Transverse colon (tissue), 4 donors: ENCODE data around the gene RTTN. TPM values are rescaled to one million over a fixed set of nuclear protein-coding genes. Genes with fewer than 3 reads are reported as not detected.

ENCODE experiments used
- DNase-seq: peaks from one replicate; pipeline ENCODE4 v3.0.0-alpha.2; 2019
- H3K27ac ChIP-seq, 4 donors: fragments of 200-600 bp; sonication (generic); 2 replicates each; pipeline ENCODE4 v1.5.1; 2016 to 2018; ENCODE audit warnings: inconsistent platforms in 4 of 4
- H3K27me3 ChIP-seq: fragments of 200-600 bp; sonication (generic); 2 replicates; pipeline ENCODE4 v1.5.1; 2017; ENCODE audit warnings: inconsistent platforms
- H3K36me3 ChIP-seq, 4 donors: fragments of 200-600 bp; sonication (generic); 2 replicates each; pipeline ENCODE4 v1.5.1; 2017 to 2019; ENCODE audit warnings: inconsistent platforms in 4 of 4
- H3K4me1 ChIP-seq, 4 donors: fragments of 200-600 bp; sonication (generic); 2 replicates each; pipeline ENCODE4 v1.5.1; 2017 to 2020; ENCODE audit warnings: inconsistent platforms in 4 of 4
- H3K4me3 ChIP-seq, 4 donors: fragments of 200-600 bp; sonication (generic); 1 replicate in 1 of 4; 2 replicates in 3 of 4; pipeline versions ENCODE4 v1.5.1 to v1.6.1; 2017 to 2019; ENCODE audit warnings: inconsistent platforms in 4 of 4
- H3K9me3 ChIP-seq, 2 donors: fragments of 200-600 bp; sonication (generic); 2 replicates each; pipeline ENCODE4 v1.5.1; 2017 to 2019; ENCODE audit warnings: inconsistent platforms in 2 of 2
- EP300 ChIP-seq: sonication (generic); formaldehyde crosslinking; IDR thresholded peaks from one replicate; pipeline ENCODE4 v1.6.1; 2017; ENCODE audit warnings: antibody characterized with exemption, low read depth
- POLR2A ChIP-seq: fragments of 450-650 bp; IDR thresholded peaks from one replicate; pipeline ENCODE4 v1.6.1; 2016; ENCODE audit warnings: antibody characterized with exemption, mild to moderate bottlenecking, moderate library complexity
- POLR2AphosphoS5 ChIP-seq, 3 donors: sonication (generic); formaldehyde crosslinking; IDR thresholded peaks; one replicate each; pipeline ENCODE4 v1.6.1; 2016; ENCODE audit warnings: antibody characterized with exemption in 3 of 3
- WGBS, 2 donors: methylation state at CpG; one replicate each; pipeline ENCODE4 v1.1.5; 2018; ENCODE audit warnings: low coverage in 1 of 2; 5-methylcytosine and 5-hydroxymethylcytosine counted together
- in situ Hi-C, 4 donors: fragments of 200-750 bp; cut with MboI; loops; one replicate each; pipeline versions ENCODE4 v1.15.0 to v1.15.1; 2017; ENCODE audit warnings: low sequenced_read_pairs in 3 of 4, low pct_ligation_motif_present in 1 of 4, low pct_unique_long_range_greater_than_20kb in 1 of 4
- intact Hi-C: fragments of 100-400 bp; cut with DNase I; formaldehyde crosslinking; loops from one replicate; pipeline ENCODE4 v1.15.1; 2023; ENCODE audit warnings: low total_unique reads
- total RNA-seq, 4 donors: library from RNA; depleted of rRNA; stranded (reverse); fragments of >200 nt; gene quantifications; one replicate each; pipeline ENCODE4 v1.1.0, GENCODE V29; 2016
- TF ChIP-seq, protein P1 (sequence below), 5 experiments: fragments of 200-600 bp in 3 of 5; fragments of 450-650 bp in 2 of 5; sonication (generic) in 3 of 5; IDR thresholded peaks; 1 replicate in 2 of 5; 2 replicates in 3 of 5; pipeline ENCODE4 v1.5.1; 2016 to 2017; ENCODE audit warnings: antibody characterized with exemption in 5 of 5, inconsistent platforms in 3 of 5, mild to moderate bottlenecking in 2 of 5, moderate library complexity in 1 of 5

The RTTN gene
- total RNA-seq, 4 donors from 2014 or later = 9.7 to 18.7 (median 13.1) TPM

DNA sequence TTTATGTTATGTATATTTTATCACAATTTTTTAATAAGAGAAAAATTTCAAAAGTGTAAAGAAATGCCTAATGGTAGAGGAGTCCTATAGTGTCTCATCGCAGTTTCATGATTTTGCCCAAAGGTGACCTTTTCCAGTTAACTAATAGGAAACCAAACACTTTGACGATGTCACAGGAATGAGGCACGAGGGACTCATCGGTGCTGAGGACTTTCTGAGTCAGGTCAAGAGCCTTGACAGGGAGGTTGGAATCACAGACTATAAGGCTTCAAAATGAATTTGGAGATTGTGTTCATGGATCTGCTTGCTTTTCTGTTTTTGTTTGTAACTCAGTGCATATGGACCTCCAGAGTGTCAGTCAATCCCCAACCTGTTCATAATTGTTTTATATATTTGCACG is 15.1 kb upstream of the RTTN start:
- no peaks in the 10 kb centered on the region for H3K36me3 ChIP-seq
- no peak for DNase-seq
- no peaks in the 10 kb centered on the region for H3K9me3 ChIP-seq
- H3K4me1 ChIP-seq = no peaks in the 10 kb centered on the region
- H3K27me3 ChIP-seq = no peaks in the 10 kb centered on the region
- intact Hi-C loops = no loop called here
- TF ChIP-seq EP300 (no peak), POLR2AphosphoS5 (IDR thresholded peaks at IDR 0.05) (no peak), POLR2A (no peak)
- TF ChIP-seq, protein P1, sequence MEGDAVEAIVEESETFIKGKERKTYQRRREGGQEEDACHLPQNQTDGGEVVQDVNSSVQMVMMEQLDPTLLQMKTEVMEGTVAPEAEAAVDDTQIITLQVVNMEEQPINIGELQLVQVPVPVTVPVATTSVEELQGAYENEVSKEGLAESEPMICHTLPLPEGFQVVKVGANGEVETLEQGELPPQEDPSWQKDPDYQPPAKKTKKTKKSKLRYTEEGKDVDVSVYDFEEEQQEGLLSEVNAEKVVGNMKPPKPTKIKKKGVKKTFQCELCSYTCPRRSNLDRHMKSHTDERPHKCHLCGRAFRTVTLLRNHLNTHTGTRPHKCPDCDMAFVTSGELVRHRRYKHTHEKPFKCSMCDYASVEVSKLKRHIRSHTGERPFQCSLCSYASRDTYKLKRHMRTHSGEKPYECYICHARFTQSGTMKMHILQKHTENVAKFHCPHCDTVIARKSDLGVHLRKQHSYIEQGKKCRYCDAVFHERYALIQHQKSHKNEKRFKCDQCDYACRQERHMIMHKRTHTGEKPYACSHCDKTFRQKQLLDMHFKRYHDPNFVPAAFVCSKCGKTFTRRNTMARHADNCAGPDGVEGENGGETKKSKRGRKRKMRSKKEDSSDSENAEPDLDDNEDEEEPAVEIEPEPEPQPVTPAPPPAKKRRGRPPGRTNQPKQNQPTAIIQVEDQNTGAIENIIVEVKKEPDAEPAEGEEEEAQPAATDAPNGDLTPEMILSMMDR (IDR thresholded peaks at IDR 0.05) = no peak
- in situ Hi-C loops = loop anchor here in 1 of 4 donors (25.0 kb wide), 1 partner anchor 117 kb away; no protein-coding TSS in a partner anchor
- 79 to 85% methylated on average over 4 to 5 of the region's 5 CpGs for WGBS, 2 donors
- H3K4me3 ChIP-seq = no peak overlapping the region
- H3K27ac ChIP-seq = no peak overlapping the region

DNA sequence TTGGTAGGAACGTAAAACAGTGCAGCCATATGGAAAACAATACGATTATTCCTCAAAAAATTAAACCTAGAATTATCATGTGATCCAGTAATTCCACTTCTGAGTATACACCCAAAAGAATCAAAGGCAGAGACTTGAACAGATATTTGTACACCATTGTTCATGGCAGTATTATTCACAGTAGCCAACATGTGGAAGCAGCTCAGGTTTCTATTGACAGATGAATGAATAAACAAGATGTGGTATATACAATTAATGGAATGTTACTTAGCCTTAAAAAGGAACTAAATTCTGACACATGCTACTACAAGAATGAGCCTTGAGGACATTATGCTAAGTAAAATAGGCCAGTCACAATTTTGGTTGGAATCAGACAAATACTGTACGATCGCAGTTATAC is 14.2 kb upstream of the RTTN start:
- WGBS, 2 donors = 93 to 100% methylated on average over 4 of the region's 4 CpGs
- in situ Hi-C loops (loop anchor here in 2 of 4 donors (10.0 to 25.0 kb wide), 2 partner anchors 65 to 118 kb away; partner anchors contain the start of gene SOCS6 (in 1 of the 2)), intact Hi-C loops (no loop called here)
- H3K27me3 ChIP-seq = no peaks in the 10 kb centered on the region
- no peak overlapping the region for H3K27ac ChIP-seq
- H3K9me3 ChIP-seq = no peaks in the 10 kb centered on the region
- H3K36me3 ChIP-seq = no peaks in the 10 kb centered on the region
- TF ChIP-seq EP300 (no peak), POLR2AphosphoS5 (IDR thresholded peaks at IDR 0.05) (no peak), POLR2A (no peak)
- TF ChIP-seq, protein P1 (IDR thresholded peaks at IDR 0.05) = no peak
- no peak overlapping the region for H3K4me3 ChIP-seq
- H3K4me1 ChIP-seq = no peaks in the 10 kb centered on the region
- no peak for DNase-seq

DNA sequence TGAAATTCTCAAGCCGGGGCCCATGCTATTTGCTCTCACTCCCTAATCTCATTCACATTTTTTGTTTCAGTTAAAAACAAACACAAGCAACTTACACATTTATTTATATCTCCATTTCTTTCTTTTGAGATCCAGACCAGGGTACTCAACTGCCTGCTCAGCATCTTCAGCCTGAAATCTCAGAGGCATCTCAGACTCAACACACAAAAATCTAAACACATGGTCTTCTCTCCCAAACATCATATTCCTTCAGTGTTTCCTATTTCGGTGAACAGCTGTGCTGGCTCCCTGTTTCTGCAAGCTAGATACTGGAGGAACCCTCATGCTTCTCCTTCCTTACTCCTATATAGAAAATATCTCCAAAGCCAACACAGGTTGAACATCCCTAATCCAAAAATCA is 11.3 kb upstream of the RTTN start:
- 83 to 96% methylated on average over 2 of the region's 2 CpGs for WGBS, 2 donors
- H3K27me3 ChIP-seq = no peaks in the 10 kb centered on the region
- H3K4me1 ChIP-seq = no peaks in the 10 kb centered on the region
- H3K27ac ChIP-seq = no peak overlapping the region
- intact Hi-C loops (no loop called here), in situ Hi-C loops (loop anchor here in 2 of 4 donors (10.0 to 25.0 kb wide), 2 partner anchors 68 to 121 kb away; partner anchors contain the start of gene SOCS6 (in 1 of the 2))
- no peaks in the 10 kb centered on the region for H3K9me3 ChIP-seq
- no peak overlapping the region for H3K4me3 ChIP-seq
- no peak for DNase-seq
- H3K36me3 ChIP-seq = no peaks in the 10 kb centered on the region
- TF ChIP-seq POLR2A (no peak), EP300 (no peak), POLR2AphosphoS5 (IDR thresholded peaks at IDR 0.05) (no peak)
- TF ChIP-seq, protein P1 (IDR thresholded peaks at IDR 0.05) = no peak

DNA sequence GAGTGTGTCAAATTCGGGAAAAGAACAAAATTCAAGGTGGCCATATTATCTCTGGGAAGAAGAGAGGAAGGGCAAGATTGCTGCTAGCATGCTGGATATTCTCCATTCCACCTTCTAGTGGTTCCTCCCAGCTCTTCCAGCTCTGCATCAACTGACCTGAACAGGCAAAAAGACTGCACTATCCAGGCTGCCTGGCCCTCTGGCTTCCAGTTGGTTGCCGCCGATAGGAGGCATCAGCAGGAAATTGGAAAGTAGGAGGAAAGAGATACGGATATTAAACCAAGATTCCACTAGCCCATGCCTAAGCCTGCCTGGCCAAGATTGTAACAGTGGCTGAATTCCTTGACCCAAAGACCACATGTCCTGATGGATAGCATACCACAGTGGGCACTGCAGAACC is 1.7 kb upstream of the RTTN start:
- Histone ChIP-seq H3K4me1 (peaks cover 9 to 15% (median 10%) of the 10 kb centered on the region in 4 donors), H3K4me3 (no peak overlapping the region), H3K9me3 (no peaks in the 10 kb centered on the region), H3K36me3 (no peaks in the 10 kb centered on the region), H3K27ac (no peak overlapping the region), H3K27me3 (no peaks in the 10 kb centered on the region)
- TF ChIP-seq POLR2AphosphoS5 (IDR thresholded peaks at IDR 0.05) (no peak), POLR2A (no peak), EP300 (no peak)
- TF ChIP-seq, protein P1 (IDR thresholded peaks at IDR 0.05) = no peak
- in situ Hi-C loops = loop anchor here in 1 of 4 donors (25.0 kb wide), 1 partner anchor 130 kb away; no protein-coding TSS in a partner anchor
- 99 to 100% methylated on average over 1 to 4 of the region's 4 CpGs for WGBS, 2 donors
- intact Hi-C loops = loop anchor here (10.0 kb wide), 1 partner anchor 78 kb away; the partner anchor contains the start of gene SOCS6
- DNase-seq = no peak
